ENCODE data around the gene CENPM. TPM values are rescaled to one million over a fixed set of nuclear protein-coding genes. Genes with fewer than 3 reads are reported as not detected.

CENPM gene
- total RNA-seq, 1 donor from 2014 or later = 2.0 TPM

GRCh38 chr22:41948142-41948541, 1.2 kb upstream of the CENPM start:
- H3K9me3 Mint-ChIP-seq (ENCODE audit: unreplicated experiment) = peaks cover 2% of the 10 kb centered on the region
- no peak overlapping the region for H3K4me3 Mint-ChIP-seq (ENCODE audit: unreplicated experiment)

GRCh38 chr22:41947424-41948080, 600 bp upstream of the CENPM start:
- DNase-seq (ENCODE audit: low read depth) (no peak), FAIRE-seq (no peak)
- peaks cover 4% of the 10 kb centered on the region for H3K4me1 Mint-ChIP-seq (ENCODE audit: low read depth, unreplicated experiment)
- TF ChIP-seq, protein P1, sequence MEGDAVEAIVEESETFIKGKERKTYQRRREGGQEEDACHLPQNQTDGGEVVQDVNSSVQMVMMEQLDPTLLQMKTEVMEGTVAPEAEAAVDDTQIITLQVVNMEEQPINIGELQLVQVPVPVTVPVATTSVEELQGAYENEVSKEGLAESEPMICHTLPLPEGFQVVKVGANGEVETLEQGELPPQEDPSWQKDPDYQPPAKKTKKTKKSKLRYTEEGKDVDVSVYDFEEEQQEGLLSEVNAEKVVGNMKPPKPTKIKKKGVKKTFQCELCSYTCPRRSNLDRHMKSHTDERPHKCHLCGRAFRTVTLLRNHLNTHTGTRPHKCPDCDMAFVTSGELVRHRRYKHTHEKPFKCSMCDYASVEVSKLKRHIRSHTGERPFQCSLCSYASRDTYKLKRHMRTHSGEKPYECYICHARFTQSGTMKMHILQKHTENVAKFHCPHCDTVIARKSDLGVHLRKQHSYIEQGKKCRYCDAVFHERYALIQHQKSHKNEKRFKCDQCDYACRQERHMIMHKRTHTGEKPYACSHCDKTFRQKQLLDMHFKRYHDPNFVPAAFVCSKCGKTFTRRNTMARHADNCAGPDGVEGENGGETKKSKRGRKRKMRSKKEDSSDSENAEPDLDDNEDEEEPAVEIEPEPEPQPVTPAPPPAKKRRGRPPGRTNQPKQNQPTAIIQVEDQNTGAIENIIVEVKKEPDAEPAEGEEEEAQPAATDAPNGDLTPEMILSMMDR (IDR thresholded peaks at IDR 0.05; ENCODE audit: insufficient read depth, low read depth, low read length) = no peak
- no peak for TF ChIP-seq EZH2 (IDR thresholded peaks at IDR 0.05; ENCODE audit: insufficient read depth, low read length)
- Histone ChIP-seq H3K9ac (ENCODE audit: low read length) (peak overlapping the region; percentile 80), H3K27me3 (ENCODE audit: insufficient read depth, low read length) (no peaks in the 10 kb centered on the region), H3K4me2 (ENCODE audit: low read length) (peak overlapping the region; percentile 96), H3K27ac (ENCODE audit: low read depth, low read length) (no peak overlapping the region), H4K20me1 (ENCODE audit: insufficient read depth, low read length) (peaks cover 6% of the 10 kb centered on the region), H3K36me3 (ENCODE audit: insufficient read depth, low read length) (peaks cover 4% of the 10 kb centered on the region), H3K4me3 (ENCODE audit: insufficient read depth, low read depth, low read length) (peak overlapping the region; percentile 82), H3K9me3 (ENCODE audit: insufficient read depth, low read depth, low read length) (no peaks in the 10 kb centered on the region), H2AFZ (ENCODE audit: low read depth, low read length) (peak overlapping the region; percentile 99), H3K4me1 (ENCODE audit: insufficient read depth, low read length) (peaks cover 19% of the 10 kb centered on the region), H3K79me2 (ENCODE audit: insufficient read depth, low read length) (peaks cover 7% of the 10 kb centered on the region)
- H3K9me3 Mint-ChIP-seq (ENCODE audit: unreplicated experiment) = peaks cover 2% of the 10 kb centered on the region
- peaks cover 3% of the 10 kb centered on the region for H3K27me3 Mint-ChIP-seq (ENCODE audit: low read depth, unreplicated experiment)
- peak overlapping the region; percentile 26 for H3K27ac Mint-ChIP-seq (ENCODE audit: unreplicated experiment)
- no peaks in the 10 kb centered on the region for H3K36me3 Mint-ChIP-seq (ENCODE audit: low read depth, unreplicated experiment)
- H3K4me3 Mint-ChIP-seq (ENCODE audit: unreplicated experiment) = peak overlapping the region; percentile 86

More at GRCh38 chr22:41948142-41948541, 1.2 kb upstream of the CENPM start:
- Histone ChIP-seq H3K27ac (ENCODE audit: low read depth, low read length) (no peak overlapping the region), H4K20me1 (ENCODE audit: insufficient read depth, low read length) (peaks cover 2% of the 10 kb centered on the region), H2AFZ (ENCODE audit: low read depth, low read length) (no peak overlapping the region), H3K4me2 (ENCODE audit: low read length) (no peak overlapping the region), H3K9ac (ENCODE audit: low read length) (no peak overlapping the region), H3K4me3 (ENCODE audit: insufficient read depth, low read depth, low read length) (no peak overlapping the region), H3K36me3 (ENCODE audit: insufficient read depth, low read length) (peaks cover 4% of the 10 kb centered on the region), H3K27me3 (ENCODE audit: insufficient read depth, low read length) (no peaks in the 10 kb centered on the region), H3K4me1 (ENCODE audit: insufficient read depth, low read length) (peaks cover 19% of the 10 kb centered on the region), H3K79me2 (ENCODE audit: insufficient read depth, low read length) (peaks cover 7% of the 10 kb centered on the region), H3K9me3 (ENCODE audit: insufficient read depth, low read depth, low read length) (no peaks in the 10 kb centered on the region)
- peaks cover 4% of the 10 kb centered on the region for H3K4me1 Mint-ChIP-seq (ENCODE audit: low read depth, unreplicated experiment)
- DNase-seq (ENCODE audit: low read depth) (no peak), FAIRE-seq (peak; percentile 20)
- H3K36me3 Mint-ChIP-seq (ENCODE audit: low read depth, unreplicated experiment) = no peaks in the 10 kb centered on the region
- H3K27ac Mint-ChIP-seq (ENCODE audit: unreplicated experiment) = no peak overlapping the region
- peaks cover 3% of the 10 kb centered on the region for H3K27me3 Mint-ChIP-seq (ENCODE audit: low read depth, unreplicated experiment)
- no peak for TF ChIP-seq EZH2 (IDR thresholded peaks at IDR 0.05; ENCODE audit: insufficient read depth, low read length)
- TF ChIP-seq, protein P1 (IDR thresholded peaks at IDR 0.05; ENCODE audit: insufficient read depth, low read depth, low read length) = no peak

- no peaks in the 10 kb centered on the region for H3K36me3 Mint-ChIP-seq (ENCODE audit: low read depth, unreplicated experiment)
- peak overlapping the region; percentile 55 for H3K4me3 Mint-ChIP-seq (ENCODE audit: unreplicated experiment)
- Histone ChIP-seq H3K79me2 (ENCODE audit: insufficient read depth, low read length) (peaks cover 7% of the 10 kb centered on the region), H3K4me1 (ENCODE audit: insufficient read depth, low read length) (peaks cover 25% of the 10 kb centered on the region), H3K27me3 (ENCODE audit: insufficient read depth, low read length) (no peaks in the 10 kb centered on the region), H4K20me1 (ENCODE audit: insufficient read depth, low read length) (peaks cover 9% of the 10 kb centered on the region), H3K4me3 (ENCODE audit: insufficient read depth, low read depth, low read length) (no peak overlapping the region), H3K27ac (ENCODE audit: low read depth, low read length) (no peak overlapping the region), H3K4me2 (ENCODE audit: low read length) (peak overlapping the region; percentile 57), H3K9ac (ENCODE audit: low read length) (peak overlapping the region; percentile 12), H2AFZ (ENCODE audit: low read depth, low read length) (no peak overlapping the region), H3K9me3 (ENCODE audit: insufficient read depth, low read depth, low read length) (no peaks in the 10 kb centered on the region), H3K36me3 (ENCODE audit: insufficient read depth, low read length) (peaks cover 4% of the 10 kb centered on the region)
- FAIRE-seq (no peak), DNase-seq (ENCODE audit: low read depth) (peak; percentile 22)
- H3K27me3 Mint-ChIP-seq (ENCODE audit: low read depth, unreplicated experiment) = no peaks in the 10 kb centered on the region
- H3K27ac Mint-ChIP-seq (ENCODE audit: unreplicated experiment) = no peak overlapping the region
- no peak for TF ChIP-seq EZH2 (IDR thresholded peaks at IDR 0.05; ENCODE audit: insufficient read depth, low read length)
- TF ChIP-seq, protein P1 (IDR thresholded peaks at IDR 0.05; ENCODE audit: insufficient read depth, low read depth, low read length) = no peak
- H3K4me1 Mint-ChIP-seq (ENCODE audit: low read depth, unreplicated experiment) = peaks cover 8% of the 10 kb centered on the region
- peaks cover 2% of the 10 kb centered on the region for H3K9me3 Mint-ChIP-seq (ENCODE audit: unreplicated experiment)
Measured at GRCh38 chr22:41943661-41944209, 3.2 kb downstream of the CENPM start.

All from astrocyte (in vitro differentiated cells and primary cell).